Fibroblast of skin of back (primary cell): ENCODE results near the gene MAP3K6.

ENCODE experiments used
- DNase-seq: peaks from one replicate; pipeline ENCODE4 v3.0.0-alpha.2; 2013

MAP3K6 gene

DNA sequence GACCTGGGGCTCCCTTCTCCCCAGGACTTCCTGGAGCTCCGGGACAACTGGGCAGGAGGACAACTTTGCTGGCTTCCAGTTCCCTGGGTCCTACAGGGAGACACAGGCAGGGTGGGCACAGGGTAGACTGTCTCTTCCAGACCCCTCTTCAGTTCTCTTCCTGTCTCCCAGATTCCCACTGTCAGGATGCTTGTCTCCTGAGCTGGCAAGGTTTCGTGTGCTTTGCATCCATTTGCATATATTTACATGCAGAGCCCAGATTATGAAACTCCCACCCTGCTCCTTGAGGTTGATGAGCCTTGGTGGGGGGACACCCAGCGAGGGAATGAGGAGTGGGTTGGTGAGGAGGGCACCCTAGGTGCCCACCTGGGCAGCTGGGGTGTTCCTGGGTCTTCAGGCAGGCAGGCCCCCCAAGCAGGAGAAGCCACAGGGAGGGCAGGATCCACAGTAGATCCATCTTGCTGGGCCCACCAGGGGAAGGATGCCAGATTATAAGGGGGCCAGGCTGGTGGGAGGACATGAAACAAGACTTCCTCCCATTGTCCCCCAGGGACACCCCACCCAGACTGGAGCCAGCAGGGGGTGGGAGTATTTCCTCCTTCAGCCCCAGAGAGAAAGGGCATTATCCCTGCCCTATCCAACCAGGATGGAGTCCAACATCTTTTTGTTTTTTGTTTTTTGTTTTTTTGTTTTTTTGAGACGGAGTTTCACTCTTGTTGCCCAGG, 7.8 kb upstream of the MAP3K6 start, which contains the start of gene FCN3:
TSS of gene FCN3 (minus strand) at position 463 of the 725 bp plus-strand sequence. CDS start at position 457, 6 bp downstream.
- DNase-seq, result no peak

GRCh38 chr1:27372808-27373690, 6.3 kb upstream of the MAP3K6 start:
- DNase-seq, result no peak

- DNase-seq, result no peak
These were observed 5.5 kb upstream of the MAP3K6 start for GRCh38 chr1:27372022-27372807.

- DNase-seq, result peak; percentile 21
These were observed 2.3 kb upstream of the MAP3K6 start for GRCh38 chr1:27368869-27369582.

GRCh38 chr1:27367160-27367650, 444 bp upstream of the MAP3K6 start:
- DNase-seq, result no peak

DNA sequence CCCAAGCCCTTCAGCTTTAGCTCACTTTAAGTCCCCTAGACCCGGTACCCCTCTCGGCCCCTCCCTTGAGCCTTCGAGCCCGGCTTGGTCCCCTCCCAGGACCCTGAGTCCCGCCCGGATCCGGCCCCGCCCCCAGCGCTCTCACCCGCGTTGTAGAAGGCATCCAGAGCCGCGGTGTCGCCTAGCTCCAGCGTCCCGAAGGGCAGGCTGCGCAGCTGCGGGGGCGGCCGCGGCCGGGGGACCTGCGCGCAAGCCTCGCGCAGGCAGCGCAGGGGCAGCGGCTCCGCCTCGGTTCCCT, 699 bp downstream of the MAP3K6 start:
- peak; percentile 85 for DNase-seq

DNA sequence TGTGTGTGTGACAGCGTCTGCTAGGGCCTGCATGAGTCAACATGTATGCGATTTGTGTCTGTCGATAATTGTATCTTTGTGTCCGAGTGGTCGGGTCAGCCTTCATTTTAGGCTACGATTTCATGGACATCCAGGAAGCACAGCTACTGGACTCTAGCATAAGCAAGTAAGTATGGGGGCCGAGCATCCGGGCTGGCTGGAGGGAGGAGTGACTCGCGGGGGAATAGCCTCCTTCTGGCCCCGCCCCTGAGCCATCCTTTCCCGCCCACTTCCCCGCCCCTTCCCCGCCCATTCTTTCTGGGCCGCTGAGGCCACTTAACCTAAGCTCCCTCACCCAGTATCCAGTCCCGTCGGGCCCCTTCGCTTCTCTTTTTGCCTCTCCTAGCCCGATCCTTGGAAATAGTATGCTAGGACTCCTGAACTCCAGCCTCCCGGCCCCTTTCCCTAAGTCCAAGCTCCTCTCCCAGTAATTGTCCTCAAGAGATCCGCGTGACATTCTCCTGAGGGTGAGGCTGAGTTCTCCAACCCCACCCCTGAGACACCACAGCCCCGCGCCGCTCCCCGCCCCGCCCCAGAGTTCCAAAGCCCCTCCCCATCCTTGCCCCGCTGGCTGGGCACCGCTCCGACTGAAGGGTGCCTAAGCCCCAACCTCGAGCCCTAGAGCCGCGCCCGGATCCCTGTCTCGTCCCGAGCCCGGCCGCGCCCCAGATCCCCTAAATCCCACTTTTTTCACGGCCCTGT, 1.2 kb downstream of the MAP3K6 start:
- DNase-seq, result peak; percentile 89

GRCh38 chr1:27364696-27365371, 1.9 kb downstream of the MAP3K6 start:
- DNase-seq, result no peak

- no peak for DNase-seq
These were observed 2.7 kb downstream of the MAP3K6 start for GRCh38 chr1:27363766-27364695.

- no peak for DNase-seq
These were observed 5.2 kb downstream of the MAP3K6 start for GRCh38 chr1:27361553-27361952.

DNA sequence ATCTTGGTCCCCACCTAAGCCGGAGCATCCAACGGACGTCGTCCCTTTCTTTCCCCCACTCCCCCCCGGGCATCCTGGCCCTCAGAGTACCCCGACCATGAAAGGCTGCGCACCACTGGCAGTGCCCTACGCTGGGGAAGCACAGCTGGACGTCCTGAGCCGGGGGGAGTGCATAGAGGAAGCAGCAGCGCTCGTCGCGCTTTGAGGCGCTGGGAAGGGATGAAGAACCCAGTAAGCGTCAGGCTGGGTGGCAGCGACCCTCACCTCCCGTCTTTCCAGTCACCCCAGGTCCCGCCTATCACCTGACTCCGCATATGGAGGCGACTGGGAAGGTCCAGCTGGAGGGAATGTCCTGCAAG, 5.7 kb downstream of the MAP3K6 start:
- no peak for DNase-seq

- no peak for DNase-seq
These were observed 6.4 kb downstream of the MAP3K6 start for GRCh38 chr1:27360159-27361043.

DNA sequence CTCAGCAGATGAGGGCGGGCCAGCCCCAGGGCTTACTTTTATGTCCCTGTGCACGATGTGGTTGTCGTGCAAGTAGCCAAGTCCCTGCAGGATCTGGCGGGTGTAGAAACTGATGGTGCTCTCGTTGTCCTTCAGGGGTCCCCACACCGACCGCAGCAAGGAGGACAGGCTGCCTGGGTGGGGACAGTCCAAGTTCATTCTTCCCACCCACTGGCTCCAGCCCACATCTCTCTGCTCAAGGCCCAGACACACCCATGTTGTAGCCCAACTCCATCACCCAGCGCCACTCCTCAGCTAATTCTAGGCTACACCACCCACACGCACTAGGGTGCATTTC, 7.0 kb downstream of the MAP3K6 start:
- DNase-seq, result no peak

- DNase-seq, result no peak
These were observed 7.8 kb downstream of the MAP3K6 start for GRCh38 chr1:27358928-27359313.

GRCh38 chr1:27358038-27358927, 8.5 kb downstream of the MAP3K6 start:
- DNase-seq, result no peak

- DNase-seq, result peak; percentile 47
These were observed 9.3 kb downstream of the MAP3K6 start for GRCh38 chr1:27357281-27358037.
